Measurements from ENCODE around the gene EIF3CL.
"Not testable (repeated sequence)": the region's sequence is repeated elsewhere in the genome, so short reads cannot be mapped to it uniquely, and the experiment has no call there.

DNA sequence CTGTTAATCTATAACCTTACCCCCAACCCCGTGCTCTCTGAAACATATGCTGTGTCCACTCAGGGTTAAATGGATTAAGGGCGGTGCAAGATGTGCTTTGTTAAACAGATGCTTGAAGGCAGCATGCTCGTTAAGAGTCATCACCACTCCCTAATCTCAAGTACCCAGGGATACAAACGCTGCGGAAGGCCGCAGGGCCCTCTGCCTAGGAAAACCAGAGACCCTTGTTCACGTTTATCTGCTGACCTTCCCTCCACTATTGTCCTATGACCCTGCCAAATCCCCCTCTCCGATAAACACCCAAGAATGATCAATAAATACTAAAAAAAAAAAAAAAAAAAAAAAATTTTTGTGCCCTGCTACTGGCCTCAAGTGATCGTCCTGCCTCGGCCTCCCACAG lies 25.8 kb downstream of the EIF3CL start:
- TF ChIP-seq, protein P1, sequence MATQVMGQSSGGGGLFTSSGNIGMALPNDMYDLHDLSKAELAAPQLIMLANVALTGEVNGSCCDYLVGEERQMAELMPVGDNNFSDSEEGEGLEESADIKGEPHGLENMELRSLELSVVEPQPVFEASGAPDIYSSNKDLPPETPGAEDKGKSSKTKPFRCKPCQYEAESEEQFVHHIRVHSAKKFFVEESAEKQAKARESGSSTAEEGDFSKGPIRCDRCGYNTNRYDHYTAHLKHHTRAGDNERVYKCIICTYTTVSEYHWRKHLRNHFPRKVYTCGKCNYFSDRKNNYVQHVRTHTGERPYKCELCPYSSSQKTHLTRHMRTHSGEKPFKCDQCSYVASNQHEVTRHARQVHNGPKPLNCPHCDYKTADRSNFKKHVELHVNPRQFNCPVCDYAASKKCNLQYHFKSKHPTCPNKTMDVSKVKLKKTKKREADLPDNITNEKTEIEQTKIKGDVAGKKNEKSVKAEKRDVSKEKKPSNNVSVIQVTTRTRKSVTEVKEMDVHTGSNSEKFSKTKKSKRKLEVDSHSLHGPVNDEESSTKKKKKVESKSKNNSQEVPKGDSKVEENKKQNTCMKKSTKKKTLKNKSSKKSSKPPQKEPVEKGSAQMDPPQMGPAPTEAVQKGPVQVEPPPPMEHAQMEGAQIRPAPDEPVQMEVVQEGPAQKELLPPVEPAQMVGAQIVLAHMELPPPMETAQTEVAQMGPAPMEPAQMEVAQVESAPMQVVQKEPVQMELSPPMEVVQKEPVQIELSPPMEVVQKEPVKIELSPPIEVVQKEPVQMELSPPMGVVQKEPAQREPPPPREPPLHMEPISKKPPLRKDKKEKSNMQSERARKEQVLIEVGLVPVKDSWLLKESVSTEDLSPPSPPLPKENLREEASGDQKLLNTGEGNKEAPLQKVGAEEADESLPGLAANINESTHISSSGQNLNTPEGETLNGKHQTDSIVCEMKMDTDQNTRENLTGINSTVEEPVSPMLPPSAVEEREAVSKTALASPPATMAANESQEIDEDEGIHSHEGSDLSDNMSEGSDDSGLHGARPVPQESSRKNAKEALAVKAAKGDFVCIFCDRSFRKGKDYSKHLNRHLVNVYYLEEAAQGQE (IDR thresholded peaks at IDR 0.05; ENCODE audit: low read depth, low read length): not testable (repeated sequence)
- not testable (repeated sequence) for TF ChIP-seq SP1 (IDR thresholded peaks at IDR 0.05; ENCODE audit: low read depth, low read length); RAD21 (IDR thresholded peaks at IDR 0.05; ENCODE audit: insufficient read depth, low read depth, low read length); CEBPB (IDR thresholded peaks at IDR 0.05; ENCODE audit: borderline replicate concordance in 1 of 2, low read depth in 2 of 2, low read length in 2 of 2); ZNF384 (IDR thresholded peaks at IDR 0.05; ENCODE audit: borderline replicate concordance, low read depth, low read length)
- TF ChIP-seq, protein P2, sequence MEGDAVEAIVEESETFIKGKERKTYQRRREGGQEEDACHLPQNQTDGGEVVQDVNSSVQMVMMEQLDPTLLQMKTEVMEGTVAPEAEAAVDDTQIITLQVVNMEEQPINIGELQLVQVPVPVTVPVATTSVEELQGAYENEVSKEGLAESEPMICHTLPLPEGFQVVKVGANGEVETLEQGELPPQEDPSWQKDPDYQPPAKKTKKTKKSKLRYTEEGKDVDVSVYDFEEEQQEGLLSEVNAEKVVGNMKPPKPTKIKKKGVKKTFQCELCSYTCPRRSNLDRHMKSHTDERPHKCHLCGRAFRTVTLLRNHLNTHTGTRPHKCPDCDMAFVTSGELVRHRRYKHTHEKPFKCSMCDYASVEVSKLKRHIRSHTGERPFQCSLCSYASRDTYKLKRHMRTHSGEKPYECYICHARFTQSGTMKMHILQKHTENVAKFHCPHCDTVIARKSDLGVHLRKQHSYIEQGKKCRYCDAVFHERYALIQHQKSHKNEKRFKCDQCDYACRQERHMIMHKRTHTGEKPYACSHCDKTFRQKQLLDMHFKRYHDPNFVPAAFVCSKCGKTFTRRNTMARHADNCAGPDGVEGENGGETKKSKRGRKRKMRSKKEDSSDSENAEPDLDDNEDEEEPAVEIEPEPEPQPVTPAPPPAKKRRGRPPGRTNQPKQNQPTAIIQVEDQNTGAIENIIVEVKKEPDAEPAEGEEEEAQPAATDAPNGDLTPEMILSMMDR (IDR thresholded peaks at IDR 0.05 in 2 of 3, conservative IDR thresholded peaks at IDR 0.05 in 1 of 3; ENCODE audit: control insufficient read depth in 2 of 3, extremely low read depth in 1 of 3, insufficient read depth in 1 of 3, low read depth in 3 of 3, low read length in 3 of 3): not testable (repeated sequence)

Data from GM12878 (cell line).